PC-3 (cell line): Measurements from ENCODE around the gene GOPC. TPM values are rescaled to one million over a fixed set of nuclear protein-coding genes. Genes with fewer than 3 reads are reported as not detected.

ENCODE experiments used
- ATAC-seq: fragments of 200-7000 bp; cut with Tn5 transposase; 2 replicates; pipeline ENCODE4 v1.9.1; 2020; ENCODE audit warnings: mild to moderate bottlenecking, moderate library complexity
- BruUV-seq: library from RNA; stranded (reverse); fragments of 400-500 nt; replicated peaks from 2 replicates; lab custom pipeline; 2021; lab: Mats Ljungman, UMichigan
- CTCF ChIA-PET: fragments of 300-600 bp; sonication (Branson Sonifier 250); formaldehyde crosslinking; loops from one replicate; lab custom pipeline; 2022; ENCODE audit warnings: antibody characterized with exemption; lab: Charles Lee
- POLR2A ChIA-PET: fragments of 300-600 bp; sonication (Branson Sonifier 250); formaldehyde crosslinking; loops from one replicate; lab custom pipeline; 2022; ENCODE audit warnings: antibody characterized with exemption; ENCODE audit not compliant: unreplicated experiment; lab: Charles Lee
- DNase-seq: peaks from one replicate; pipeline ENCODE4 v3.0.0-alpha.2; 2015
- H2AFZ ChIP-seq: fragments of 300-600 bp; sonication (generic); 2 replicates; pipeline ENCODE4 v1.6.0; 2016; ENCODE audit warnings: antibody characterized with exemption, low read length
- H3F3A ChIP-seq: fragments of 300-600 bp; sonication (generic); one replicate; pipeline ENCODE4 v1.6.0; 2017; ENCODE audit warnings: antibody characterized with exemption, low read length, control low read depth, mild to moderate bottlenecking; ENCODE audit not compliant: unreplicated experiment
- H3K27ac ChIP-seq: fragments of 300-600 bp; sonication (generic); 2 replicates; pipeline ENCODE4 v1.5.1; 2016; ENCODE audit warnings: mild to moderate bottlenecking, low read length
- H3K27me3 ChIP-seq: fragments of 300-600 bp; sonication (generic); 2 replicates; pipeline ENCODE4 v1.6.1; 2016; ENCODE audit warnings: low read length, mixed read lengths
- H3K36me3 ChIP-seq: fragments of 300-600 bp; sonication (generic); 2 replicates; pipeline ENCODE4 v1.6.1; 2016; ENCODE audit warnings: low read depth, mixed run types, low read length, mixed read lengths
- H3K4me1 ChIP-seq: fragments of 300-600 bp; sonication (generic); 2 replicates; pipeline ENCODE4 v1.5.1; 2016; ENCODE audit warnings: low read length; ENCODE audit not compliant: insufficient read depth
- H3K4me2 ChIP-seq: fragments of 300-600 bp; sonication (generic); 2 replicates; pipeline ENCODE4 v1.6.0; 2016; ENCODE audit warnings: low read length
- H3K4me3 ChIP-seq: fragments of 300-600 bp; sonication (generic); 2 replicates; pipeline ENCODE4 v1.5.1; 2016; ENCODE audit warnings: mild to moderate bottlenecking, low read length, mixed read lengths
- H3K79me2 ChIP-seq: fragments of 300-600 bp; sonication (generic); 2 replicates; pipeline ENCODE4 v1.6.1; 2017; ENCODE audit warnings: low read length, mixed read lengths
- H3K9ac ChIP-seq: fragments of 300-600 bp; sonication (generic); 2 replicates; pipeline ENCODE4 v1.6.0; 2016; ENCODE audit warnings: mild to moderate bottlenecking, low read length
- H3K9me2 ChIP-seq: fragments of 300-600 bp; sonication (generic); replicated peaks from 2 replicates; pipeline ENCODE4 v1.6.1; 2016; ENCODE audit warnings: mixed run types, low read length, mixed read lengths
- H3K9me3 ChIP-seq: fragments of 300-600 bp; sonication (generic); 2 replicates; pipeline ENCODE4 v1.6.1; 2016; ENCODE audit warnings: low read length, mixed read lengths
- H4K20me1 ChIP-seq: fragments of 300-600 bp; sonication (generic); 2 replicates; pipeline ENCODE4 v1.6.1; 2016; ENCODE audit warnings: low read length, mixed read lengths
- CTCF ChIP-seq: fragments of 300-600 bp; sonication (generic); conservative IDR thresholded peaks from 2 replicates; pipeline ENCODE4 v1.5.1; 2017; ENCODE audit warnings: antibody characterized with exemption, low read depth, mild to moderate bottlenecking, low read length
- EZH2 ChIP-seq: fragments of 300-600 bp; sonication (generic); IDR thresholded peaks from one replicate; pipeline ENCODE4 v1.6.1; 2017; ENCODE audit warnings: antibody characterized with exemption, mild to moderate bottlenecking, low read length; ENCODE audit not compliant: unreplicated experiment
- EZH2phosphoT487 ChIP-seq: fragments of 300-600 bp; sonication (generic); IDR thresholded peaks from 2 replicates; pipeline ENCODE4 v1.6.1; 2018; ENCODE audit warnings: mild to moderate bottlenecking, antibody characterized with exemption, low read length, borderline replicate concordance
- intact Hi-C: fragments of 100-400 bp; cut with micrococcal nuclease; formaldehyde crosslinking; loops from 2 replicates; pipeline ENCODE4 v1.9.0; 2023
- total RNA-seq: library from RNA; depleted of rRNA; stranded (reverse); fragments of >200 nt; gene quantifications from 2 replicates; pipeline ENCODE4 v1.2.3, GENCODE V29; 2014

Gene GOPC
- total RNA-seq, 1 experiment from 2014 or later, result 15.8 TPM

- POLR2A ChIA-PET, result no interaction called here
- Histone ChIP-seq H4K20me1 (no peaks in the 10 kb centered on the region), H2AFZ (no peak overlapping the region), H3K9ac (no peak overlapping the region), H3K27me3 (no peaks in the 10 kb centered on the region), H3K4me2 (no peak overlapping the region), H3K9me2 (no peaks in the 10 kb centered on the region), H3K79me2 (no peaks in the 10 kb centered on the region), H3K27ac (no peak overlapping the region), H3F3A (no peaks in the 10 kb centered on the region), H3K4me1 (no peaks in the 10 kb centered on the region), H3K4me3 (no peak overlapping the region), H3K9me3 (no peaks in the 10 kb centered on the region), H3K36me3 (no peaks in the 10 kb centered on the region)
- CTCF ChIA-PET, result no interaction called here
- ATAC-seq (no peak), DNase-seq (no peak)
- intact Hi-C loops, result no loop called here
- BruUV-seq, result no TSS peak
- no peak for TF ChIP-seq EZH2
- TF ChIP-seq CTCF, result no peak
- no peak for TF ChIP-seq EZH2phosphoT487
These were observed 14.3 kb upstream of the GOPC start for GRCh38 chr6:117616391-117617209.

GRCh38 chr6:117615750-117616390, 13.6 kb upstream of the GOPC start:
- no TSS peak for BruUV-seq
- Histone ChIP-seq H3K79me2 (no peaks in the 10 kb centered on the region), H3K27ac (no peak overlapping the region), H3K9me3 (no peaks in the 10 kb centered on the region), H3K4me3 (no peak overlapping the region), H3K4me1 (no peaks in the 10 kb centered on the region), H3K4me2 (no peak overlapping the region), H3F3A (no peaks in the 10 kb centered on the region), H4K20me1 (no peaks in the 10 kb centered on the region), H3K9ac (no peak overlapping the region), H3K9me2 (no peaks in the 10 kb centered on the region), H3K27me3 (no peaks in the 10 kb centered on the region), H3K36me3 (no peaks in the 10 kb centered on the region), H2AFZ (no peak overlapping the region)
- no peak for ATAC-seq
- intact Hi-C loops, result no loop called here
- POLR2A ChIA-PET, result no interaction called here
- TF ChIP-seq EZH2phosphoT487, result no peak
- no peak for TF ChIP-seq EZH2
- TF ChIP-seq CTCF, result no peak
- no peak for DNase-seq
- CTCF ChIA-PET, result no interaction called here
